A673 (cell line): ENCODE data around the gene TOP2A. TPM values are rescaled to one million over a fixed set of nuclear protein-coding genes. Genes with fewer than 3 reads are reported as not detected.

ENCODE experiments used
- BruUV-seq: library from RNA; stranded (reverse); fragments of 400-500 nt; replicated peaks from 2 replicates; lab custom pipeline; 2021; lab: Mats Ljungman, UMichigan
- CTCF ChIA-PET: fragments of 300-600 bp; sonication (Branson Sonifier 250); formaldehyde crosslinking; loops from one replicate; lab custom pipeline; 2022; ENCODE audit warnings: antibody characterized with exemption; lab: Charles Lee
- POLR2A ChIA-PET: fragments of 300-600 bp; sonication (Branson Sonifier 250); formaldehyde crosslinking; loops from one replicate; lab custom pipeline; 2022; ENCODE audit warnings: antibody characterized with exemption; ENCODE audit not compliant: low non-redundant PET; lab: Charles Lee
- DNase-seq: peaks from one replicate; pipeline ENCODE4 v3.0.0-alpha.2; 2015; ENCODE audit warnings: low spot score
- H3K27ac ChIP-seq: fragments of 200-600 bp; sonication (generic); 2 replicates; pipeline ENCODE4 v1.5.1; 2016; ENCODE audit warnings: mixed run types, low read depth, mild to moderate bottlenecking, mixed read lengths, antibody characterized with exemption, low read length; ENCODE audit not compliant: poor library complexity, severe bottlenecking
- H3K27me3 ChIP-seq: fragments of 200-600 bp; sonication (generic); replicated peaks from 2 replicates; pipeline ENCODE4 v1.6.1; 2017; ENCODE audit warnings: mixed run types, low read depth, mild to moderate bottlenecking, mixed read lengths, antibody characterized with exemption, low read length; ENCODE audit not compliant: insufficient read depth, poor library complexity
- H3K36me3 ChIP-seq: fragments of 200-600 bp; sonication (generic); 2 replicates; pipeline ENCODE4 v1.6.1; 2016; ENCODE audit warnings: mixed run types, mild to moderate bottlenecking, mixed read lengths, antibody characterized with exemption, low read length; ENCODE audit not compliant: insufficient read depth, poor library complexity, severe bottlenecking
- H3K4me1 ChIP-seq: fragments of 200-600 bp; sonication (generic); 2 replicates; pipeline ENCODE4 v1.6.1; 2017; ENCODE audit warnings: mixed run types, mild to moderate bottlenecking, mixed read lengths, antibody characterized with exemption, low read length; ENCODE audit not compliant: insufficient read depth, poor library complexity, severe bottlenecking
- H3K4me3 ChIP-seq: fragments of 200-600 bp; sonication (generic); 2 replicates; pipeline ENCODE4 v1.5.1; 2016; ENCODE audit warnings: low read depth, mixed run types, mild to moderate bottlenecking, mixed read lengths, low read length; ENCODE audit not compliant: poor library complexity, severe bottlenecking
- H3K9me3 ChIP-seq: fragments of 200-600 bp; sonication (generic); 2 replicates; pipeline ENCODE4 v1.6.1; 2016; ENCODE audit warnings: mixed run types, low read depth, mild to moderate bottlenecking, mixed read lengths, antibody characterized with exemption, low read length; ENCODE audit not compliant: poor library complexity, severe bottlenecking
- EZH2 ChIP-seq: fragments of 200-600 bp; sonication (generic); IDR thresholded peaks from 2 replicates; pipeline ENCODE4 v1.6.1; 2017; ENCODE audit warnings: borderline replicate concordance, low read depth, mild to moderate bottlenecking, mixed read lengths, antibody characterized with exemption, low read length; ENCODE audit not compliant: poor library complexity, severe bottlenecking
- intact Hi-C: fragments of 100-400 bp; cut with micrococcal nuclease; formaldehyde crosslinking; loops from one replicate; pipeline ENCODE4 v1.10.0; 2022; ENCODE audit not compliant: unreplicated experiment
- total RNA-seq: library from RNA; stranded (reverse); gene quantifications from 2 replicates; pipeline ENCODE4 v1.2.3, GENCODE V29; 2021
- TF ChIP-seq, protein P1 (sequence below): fragments of 300-800, 200-600 bp; sonication (generic); conservative IDR thresholded peaks from 2 replicates; pipeline ENCODE4 v1.5.1; 2017; ENCODE audit warnings: low read depth, mild to moderate bottlenecking, antibody characterized with exemption, low read length, moderate library complexity, mixed read lengths

Gene TOP2A
- total RNA-seq, 1 experiment from 2014 or later, result 188 TPM

DNA sequence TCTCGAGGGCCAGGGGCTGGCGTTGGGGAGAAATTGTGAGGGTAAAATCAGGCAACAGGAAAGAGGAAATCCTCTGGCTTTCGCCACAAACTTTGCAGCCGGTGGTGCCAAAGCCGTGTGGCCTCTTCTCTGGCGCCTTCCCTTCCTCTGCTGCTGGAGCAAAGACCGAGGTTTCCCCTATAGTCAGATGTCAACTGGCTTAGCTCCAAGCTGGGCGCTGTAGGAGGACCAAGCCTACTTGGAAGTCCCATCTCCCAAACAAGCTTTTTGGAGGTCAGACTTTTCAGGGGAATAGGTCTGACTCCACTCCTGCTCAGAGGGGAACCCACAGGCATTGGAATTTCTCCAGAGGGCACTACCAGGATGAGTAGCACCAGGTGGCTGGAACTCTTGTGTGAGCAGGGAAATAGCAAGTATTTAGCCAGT lies 30.5 kb upstream of the TOP2A start:
- H3K9me3 ChIP-seq, result no peaks in the 10 kb centered on the region
- no peak overlapping the region for H3K4me3 ChIP-seq
- H3K27me3 ChIP-seq, result no peaks in the 10 kb centered on the region
- intact Hi-C loops, result loop anchor here (10.0 kb wide), 1 partner anchor 87 kb away; no protein-coding TSS in a partner anchor
- CTCF ChIA-PET, result no interaction called here
- no peak for DNase-seq
- H3K4me1 ChIP-seq, result no peaks in the 10 kb centered on the region
- POLR2A ChIA-PET, result no interaction called here
- no TSS peak for BruUV-seq
- H3K36me3 ChIP-seq, result no peaks in the 10 kb centered on the region
- TF ChIP-seq, protein P1, sequence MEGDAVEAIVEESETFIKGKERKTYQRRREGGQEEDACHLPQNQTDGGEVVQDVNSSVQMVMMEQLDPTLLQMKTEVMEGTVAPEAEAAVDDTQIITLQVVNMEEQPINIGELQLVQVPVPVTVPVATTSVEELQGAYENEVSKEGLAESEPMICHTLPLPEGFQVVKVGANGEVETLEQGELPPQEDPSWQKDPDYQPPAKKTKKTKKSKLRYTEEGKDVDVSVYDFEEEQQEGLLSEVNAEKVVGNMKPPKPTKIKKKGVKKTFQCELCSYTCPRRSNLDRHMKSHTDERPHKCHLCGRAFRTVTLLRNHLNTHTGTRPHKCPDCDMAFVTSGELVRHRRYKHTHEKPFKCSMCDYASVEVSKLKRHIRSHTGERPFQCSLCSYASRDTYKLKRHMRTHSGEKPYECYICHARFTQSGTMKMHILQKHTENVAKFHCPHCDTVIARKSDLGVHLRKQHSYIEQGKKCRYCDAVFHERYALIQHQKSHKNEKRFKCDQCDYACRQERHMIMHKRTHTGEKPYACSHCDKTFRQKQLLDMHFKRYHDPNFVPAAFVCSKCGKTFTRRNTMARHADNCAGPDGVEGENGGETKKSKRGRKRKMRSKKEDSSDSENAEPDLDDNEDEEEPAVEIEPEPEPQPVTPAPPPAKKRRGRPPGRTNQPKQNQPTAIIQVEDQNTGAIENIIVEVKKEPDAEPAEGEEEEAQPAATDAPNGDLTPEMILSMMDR, result no peak
- TF ChIP-seq EZH2, result no peak
- no peak overlapping the region for H3K27ac ChIP-seq

DNA sequence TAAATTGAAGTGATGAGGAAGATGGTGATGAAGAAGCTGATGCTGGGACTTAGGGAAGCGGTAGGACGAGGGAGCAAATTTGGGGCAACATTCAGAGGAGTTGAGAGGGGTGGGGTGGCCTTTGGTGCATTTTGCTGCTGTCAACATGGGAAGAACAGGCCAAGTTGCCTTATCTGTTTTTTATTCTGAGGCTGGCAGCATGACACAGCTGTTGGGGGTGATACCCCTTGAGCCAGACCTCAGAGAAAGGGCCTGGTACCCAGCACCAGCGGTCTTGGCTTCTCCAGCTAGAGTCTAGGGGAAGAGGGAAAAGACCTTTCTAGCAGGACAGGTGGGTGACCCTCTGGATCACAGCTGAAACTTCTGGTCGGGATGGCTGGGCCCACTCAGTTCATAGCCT lies 30.1 kb upstream of the TOP2A start:
- no peak overlapping the region for H3K4me3 ChIP-seq
- no peaks in the 10 kb centered on the region for H3K36me3 ChIP-seq
- TF ChIP-seq, protein P1, result no peak
- TF ChIP-seq EZH2, result no peak
- no peaks in the 10 kb centered on the region for H3K27me3 ChIP-seq
- CTCF ChIA-PET, result no interaction called here
- no peaks in the 10 kb centered on the region for H3K9me3 ChIP-seq
- H3K27ac ChIP-seq, result no peak overlapping the region
- intact Hi-C loops, result loop anchor here (10.0 kb wide), 1 partner anchor 87 kb away; no protein-coding TSS in a partner anchor
- POLR2A ChIA-PET, result no interaction called here
- no TSS peak for BruUV-seq
- DNase-seq, result no peak
- H3K4me1 ChIP-seq, result no peaks in the 10 kb centered on the region

DNA sequence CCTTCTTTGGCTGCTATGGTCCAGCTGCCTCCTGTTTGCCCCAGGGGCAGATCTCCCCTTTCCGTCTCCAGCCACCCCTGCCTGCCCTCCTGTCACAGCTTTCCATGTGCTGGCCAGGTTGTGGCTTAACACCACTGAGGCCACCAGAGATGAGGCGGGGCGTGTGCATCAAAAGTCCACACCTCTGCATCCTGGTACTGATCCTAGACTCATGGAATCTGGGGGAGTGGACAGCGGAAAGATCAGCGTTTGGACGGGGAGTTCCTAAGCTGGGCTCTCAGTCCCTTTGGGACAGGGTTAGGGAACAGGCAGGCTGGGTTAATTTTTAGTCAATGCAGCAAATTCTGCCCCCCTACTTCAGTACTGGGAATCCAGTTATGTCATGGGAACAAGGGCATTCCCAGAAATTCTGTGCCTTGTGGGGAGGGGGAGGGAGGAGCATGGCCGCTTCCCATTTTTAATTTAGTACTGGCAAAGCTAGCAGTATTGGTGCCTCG lies 29.5 kb upstream of the TOP2A start:
- intact Hi-C loops, result loop anchor here (10.0 kb wide), 1 partner anchor 88 kb away; no protein-coding TSS in a partner anchor
- Histone ChIP-seq H3K27me3 (no peaks in the 10 kb centered on the region), H3K4me3 (no peak overlapping the region), H3K4me1 (no peaks in the 10 kb centered on the region), H3K36me3 (no peaks in the 10 kb centered on the region), H3K9me3 (no peaks in the 10 kb centered on the region), H3K27ac (no peak overlapping the region)
- BruUV-seq, result no TSS peak
- ChIA-PET CTCF (no interaction called here), POLR2A (no interaction called here)
- TF ChIP-seq, protein P1, result no peak
- TF ChIP-seq EZH2, result no peak
- DNase-seq, result no peak
